Uterus (tissue), 4 donors: ENCODE measurements around the gene NCOA3. TPM values are rescaled to one million over a fixed set of nuclear protein-coding genes. Genes with fewer than 3 reads are reported as not detected.

Experiments used
- DNase-seq, 2 donors: peaks; one replicate each; pipeline ENCODE4 v3.0.0-alpha.2; 2019 to 2020
- H3K27ac ChIP-seq, 2 donors: fragments of 200-600 bp; sonication (generic); 1 replicate in 1 of 2; 2 replicates in 1 of 2; pipeline ENCODE4 v1.5.1; 2016 to 2018
- H3K27me3 ChIP-seq, 2 donors: fragments of 200-600 bp; sonication (generic); one replicate each; pipeline ENCODE4 v1.5.1; 2018 to 2019; ENCODE audit warnings: control low read depth in 1 of 2
- H3K36me3 ChIP-seq, 2 donors: fragments of 200-600 bp; sonication (generic); one replicate each; pipeline ENCODE4 v1.5.1; 2019; ENCODE audit warnings: control low read depth in 1 of 2
- H3K4me1 ChIP-seq, 2 donors: fragments of 200-600 bp; sonication (generic); one replicate each; pipeline ENCODE4 v1.5.1; 2018 to 2019; ENCODE audit warnings: control low read depth in 1 of 2
- H3K4me3 ChIP-seq, 2 donors: fragments of 200-600 bp; sonication (generic); 1 replicate in 1 of 2; 2 replicates in 1 of 2; pipeline ENCODE4 v1.5.1; 2018 to 2019; ENCODE audit warnings: mild to moderate bottlenecking in 1 of 2
- H3K9me3 ChIP-seq, 2 donors: fragments of 200-600 bp; sonication (generic); one replicate each; pipeline ENCODE4 v1.5.1; 2019; ENCODE audit warnings: control low read depth in 1 of 2
- CTCF ChIP-seq, 4 experiments: fragments of 200-600 bp in 2 of 4; fragments of 450-650 bp in 2 of 4; sonication (generic) in 2 of 4; IDR thresholded peaks; one replicate each; pipeline ENCODE4 v1.5.1; 2016 to 2019; ENCODE audit warnings: antibody characterized with exemption in 4 of 4, mild to moderate bottlenecking in 2 of 4, moderate library complexity in 1 of 4
- POLR2A ChIP-seq, 2 donors: fragments of 450-650 bp; IDR thresholded peaks; one replicate each; pipeline ENCODE4 v1.6.1; 2016; ENCODE audit warnings: antibody characterized with exemption in 2 of 2, mild to moderate bottlenecking in 1 of 2, moderate library complexity in 1 of 2
- intact Hi-C: fragments of 100-400 bp; cut with DNase I; formaldehyde crosslinking; loops from one replicate; pipeline ENCODE4 v1.15.1; 2023; ENCODE audit warnings: low total_unique reads
- total RNA-seq, 4 donors: library from RNA; depleted of rRNA in 3 of 4; stranded (reverse); fragments of >200 nt in 3 of 4; gene quantifications; one replicate each; pipeline versions ENCODE4 v1.1.0 to v1.2.4, GENCODE V29; 2014 to 2023
- donor health status: DM: yes; HTN: yes; CAD: no.

NCOA3 gene
- total RNA-seq, 4 donors from 2014 or later = 27.9 to 59.2 (median 44.2) TPM

DNA sequence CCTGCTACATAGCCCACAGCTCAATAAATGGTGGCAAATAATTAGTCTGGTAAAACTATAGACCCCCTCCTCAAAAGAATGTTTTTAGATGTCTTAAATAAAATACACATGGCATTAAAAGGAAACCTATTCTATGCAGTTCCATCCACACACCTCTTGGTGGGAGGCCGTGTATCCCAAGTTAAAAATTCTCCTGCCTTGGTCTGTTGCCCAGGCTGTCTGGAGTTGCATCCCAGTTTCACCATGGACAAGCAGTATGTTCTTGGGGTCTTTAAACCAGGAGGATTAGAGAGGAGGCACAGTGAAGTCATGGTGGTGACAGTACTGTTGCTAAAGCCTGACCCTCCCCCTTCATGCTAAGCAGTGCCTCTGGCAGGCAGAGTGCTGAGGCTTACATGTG lies 188.0 kb downstream of the NCOA3 start:
- no peak overlapping the region for H3K4me3 ChIP-seq
- H3K27me3 ChIP-seq = no peaks in the 10 kb centered on the region
- intact Hi-C loops = no loop called here
- peaks cover 0 to 19% of the 10 kb centered on the region in 2 donors for H3K9me3 ChIP-seq
- H3K27ac ChIP-seq = no peak overlapping the region
- no peak for DNase-seq
- TF ChIP-seq POLR2A (IDR thresholded peaks at IDR 0.05) = no peak
- TF ChIP-seq CTCF (IDR thresholded peaks at IDR 0.05) = no peak
- H3K4me1 ChIP-seq = no peaks in the 10 kb centered on the region
- H3K36me3 ChIP-seq = no peaks in the 10 kb centered on the region

DNA sequence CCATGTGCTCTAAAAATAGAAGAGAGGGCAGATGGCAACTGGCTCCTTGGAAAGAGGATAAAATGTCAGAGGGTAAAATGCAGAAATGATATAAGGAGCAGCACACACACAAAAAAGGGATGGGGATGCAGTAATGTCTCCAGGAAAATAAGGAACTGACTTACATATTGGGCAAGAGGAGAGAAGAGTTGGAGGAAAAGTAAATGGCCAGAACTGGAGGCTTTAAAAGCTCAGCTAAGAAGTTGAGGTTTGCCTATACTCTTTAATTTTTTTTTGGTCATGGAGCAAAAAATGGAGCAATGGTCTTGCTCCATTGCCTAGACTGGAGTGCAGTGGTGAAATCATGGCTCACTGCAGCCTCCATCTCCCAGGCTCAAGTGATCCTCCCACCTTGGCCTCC lies 189.9 kb downstream of the NCOA3 start:
- no peaks in the 10 kb centered on the region for H3K4me1 ChIP-seq
- no peaks in the 10 kb centered on the region for H3K36me3 ChIP-seq
- intact Hi-C loops = no loop called here
- H3K4me3 ChIP-seq = no peak overlapping the region
- TF ChIP-seq POLR2A (IDR thresholded peaks at IDR 0.05) (no peak), CTCF (IDR thresholded peaks at IDR 0.05) (no peak)
- DNase-seq = no peak
- no peak overlapping the region for H3K27ac ChIP-seq
- no peaks in the 10 kb centered on the region for H3K27me3 ChIP-seq
- peaks cover 0 to 19% of the 10 kb centered on the region in 2 donors for H3K9me3 ChIP-seq

DNA sequence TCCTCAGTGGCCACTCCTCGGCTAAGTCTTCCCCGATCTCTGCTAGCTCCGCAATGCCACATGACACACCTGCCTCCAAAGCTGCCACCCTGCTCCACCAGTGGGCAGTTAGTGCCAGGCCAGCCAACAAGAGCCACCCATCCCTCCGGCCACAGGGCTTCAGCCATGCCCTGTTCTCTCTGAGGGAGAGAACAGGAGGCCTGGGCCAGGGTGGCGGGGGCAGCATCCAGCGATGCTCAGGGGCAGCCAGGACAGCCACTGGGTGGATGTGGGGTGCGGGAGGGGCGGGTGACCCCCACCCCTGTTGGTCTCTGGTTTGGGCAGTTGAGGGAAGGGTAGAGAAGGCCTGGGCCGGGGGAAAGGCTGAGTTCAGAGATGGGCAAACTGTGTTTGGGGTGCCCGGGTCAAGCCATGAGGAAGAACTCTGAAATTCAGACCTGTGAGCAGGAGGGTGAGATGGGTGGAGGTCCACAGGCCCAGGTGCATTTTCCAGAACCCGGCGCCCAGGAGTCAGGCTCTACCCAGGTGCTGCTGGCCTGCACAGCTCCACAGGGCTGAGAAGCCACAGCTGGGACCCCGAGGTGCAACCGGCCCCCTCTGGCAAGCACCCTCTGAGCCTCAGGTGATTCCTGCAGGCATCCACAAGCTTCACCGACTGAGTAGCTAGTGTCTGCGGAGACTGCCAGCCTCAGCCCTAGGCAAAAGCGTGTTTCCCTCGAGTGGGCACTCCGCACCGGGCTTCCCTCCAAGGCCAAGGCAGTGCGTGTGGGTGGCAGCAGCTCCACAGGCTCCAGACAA lies 192.5 kb downstream of the NCOA3 start:
- Histone ChIP-seq H3K36me3 (no peaks in the 10 kb centered on the region), H3K9me3 (peaks cover 0 to 19% of the 10 kb centered on the region in 2 donors), H3K4me3 (no peak overlapping the region), H3K27ac (no peak overlapping the region), H3K27me3 (no peaks in the 10 kb centered on the region), H3K4me1 (no peaks in the 10 kb centered on the region)
- no peak for TF ChIP-seq CTCF (IDR thresholded peaks at IDR 0.05)
- TF ChIP-seq POLR2A (IDR thresholded peaks at IDR 0.05) = no peak
- intact Hi-C loops = no loop called here
- DNase-seq = no peak

DNA sequence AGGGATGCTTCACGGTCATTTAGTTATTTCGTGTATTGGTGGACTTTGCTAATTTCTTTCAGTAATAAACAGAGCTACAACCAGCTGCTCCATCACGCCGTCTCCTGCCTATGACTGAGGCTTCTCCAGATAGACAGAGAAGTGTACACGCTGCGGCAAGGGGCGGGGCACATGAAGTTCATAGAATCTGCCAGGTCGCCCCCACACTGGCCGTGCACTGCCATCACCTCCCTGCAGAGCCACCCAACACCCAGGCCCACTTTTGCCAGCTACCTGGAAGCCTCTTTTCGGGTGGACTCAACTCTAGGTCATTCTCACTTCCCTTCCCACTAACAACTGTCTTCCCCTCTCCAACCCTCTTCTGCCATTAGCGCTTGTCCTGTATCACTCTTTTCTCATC lies 195.2 kb downstream of the NCOA3 start:
- no peaks in the 10 kb centered on the region for H3K27me3 ChIP-seq
- no peak overlapping the region for H3K27ac ChIP-seq
- no peak for DNase-seq
- TF ChIP-seq CTCF (IDR thresholded peaks at IDR 0.05) (no peak), POLR2A (IDR thresholded peaks at IDR 0.05) (no peak)
- H3K4me3 ChIP-seq = no peak overlapping the region
- H3K36me3 ChIP-seq = no peaks in the 10 kb centered on the region
- intact Hi-C loops = no loop called here
- H3K9me3 ChIP-seq = peaks cover 0 to 9% of the 10 kb centered on the region in 2 donors
- no peaks in the 10 kb centered on the region for H3K4me1 ChIP-seq

DNA sequence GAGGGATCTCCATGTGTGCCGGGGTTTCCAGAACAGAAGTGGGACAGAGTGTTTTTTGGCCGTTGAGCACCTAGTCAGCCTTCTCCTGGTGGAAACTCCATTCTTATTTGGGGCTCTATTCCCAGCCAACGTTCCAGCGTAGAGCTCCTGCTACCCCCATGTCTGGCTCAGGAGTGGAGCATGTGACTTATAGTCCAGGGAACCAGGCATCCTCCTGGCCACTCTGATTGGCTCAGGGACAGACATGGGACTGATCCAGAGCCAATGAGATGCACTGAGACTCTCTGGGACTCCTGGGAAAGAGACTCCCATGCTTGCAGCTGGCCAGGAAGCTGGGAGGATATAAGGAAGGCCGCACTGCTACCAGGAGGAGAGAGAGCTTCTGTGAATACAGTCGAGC lies 196.5 kb downstream of the NCOA3 start:
- no peak overlapping the region for H3K4me3 ChIP-seq
- DNase-seq = no peak
- H3K27ac ChIP-seq = no peak overlapping the region
- H3K9me3 ChIP-seq = no peaks in the 10 kb centered on the region
- no peaks in the 10 kb centered on the region for H3K36me3 ChIP-seq
- TF ChIP-seq POLR2A (IDR thresholded peaks at IDR 0.05) = no peak
- TF ChIP-seq CTCF (IDR thresholded peaks at IDR 0.05) = no peak
- H3K4me1 ChIP-seq = no peaks in the 10 kb centered on the region
- no peaks in the 10 kb centered on the region for H3K27me3 ChIP-seq
- intact Hi-C loops = no loop called here
